ENCODE results near the gene EYA2.
"Not testable (repeated sequence)": the region's sequence is repeated elsewhere in the genome, so short reads cannot be mapped to it uniquely, and the experiment has no call there.

The EYA2 gene

GRCh38 chr20:47204008-47204849, 309.6 kb downstream of the EYA2 start:
- TF ChIP-seq CTCF (conservative IDR thresholded peaks at IDR 0.05; ENCODE audit: low read depth, low read length): no peak
- no peak overlapping the region for H3K4me3 ChIP-seq (ENCODE audit: low read depth, low read length)
- peak; percentile 63 for DNase-seq (ENCODE audit: low read depth)

DNA sequence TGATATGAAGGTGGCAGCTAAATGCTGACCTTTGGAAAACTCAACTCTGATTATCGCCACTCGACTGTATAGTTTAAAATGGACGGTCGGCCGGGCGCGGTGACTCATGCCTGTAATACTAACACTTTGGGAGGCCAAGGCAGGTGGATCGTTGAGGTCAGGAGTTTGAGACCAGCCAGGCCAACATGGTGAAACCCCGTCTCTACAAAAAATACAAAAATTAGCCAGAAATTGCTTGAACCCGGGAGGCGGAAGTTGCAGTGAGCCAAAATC, 310.1 kb downstream of the EYA2 start:
- H3K4me3 ChIP-seq (ENCODE audit: low read depth, low read length); DNase-seq (ENCODE audit: low read depth): not testable (repeated sequence)

DNA sequence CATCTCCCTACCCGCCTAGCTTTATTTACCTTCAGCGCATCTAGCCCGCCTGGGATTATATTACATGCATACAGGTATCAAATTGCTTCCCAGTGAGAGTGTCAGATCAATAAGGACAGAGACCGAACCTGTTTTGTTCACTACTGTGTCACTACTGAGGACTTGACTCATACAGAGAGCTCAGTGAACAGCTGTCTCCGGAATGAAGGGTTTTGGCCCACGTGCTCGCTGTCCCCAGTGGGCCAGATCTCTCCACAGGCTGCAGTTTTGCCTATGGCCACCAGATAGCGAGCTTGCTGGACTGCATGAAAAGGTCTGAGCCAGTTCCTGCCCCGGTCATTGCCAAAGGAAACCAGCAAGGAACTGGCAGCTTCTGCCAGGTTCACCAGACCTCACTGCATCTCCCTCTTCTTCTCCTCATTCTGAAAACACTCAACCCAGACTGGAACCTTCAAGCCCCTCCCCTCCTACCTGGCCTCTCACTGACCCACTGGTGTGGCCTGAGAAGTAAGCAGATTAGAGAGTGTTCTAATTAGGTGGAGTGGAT, 311.0 kb downstream of the EYA2 start:
- H3K4me3 ChIP-seq (ENCODE audit: low read depth, low read length): no peak overlapping the region
- peak; percentile 82 for TF ChIP-seq CTCF (conservative IDR thresholded peaks at IDR 0.05; ENCODE audit: low read depth, low read length)
- peak; percentile 88 for DNase-seq (ENCODE audit: low read depth)

GRCh38 chr20:47206552-47206951, 311.9 kb downstream of the EYA2 start:
- DNase-seq (ENCODE audit: low read depth); H3K4me3 ChIP-seq (ENCODE audit: low read depth, low read length): not testable (repeated sequence)

DNA sequence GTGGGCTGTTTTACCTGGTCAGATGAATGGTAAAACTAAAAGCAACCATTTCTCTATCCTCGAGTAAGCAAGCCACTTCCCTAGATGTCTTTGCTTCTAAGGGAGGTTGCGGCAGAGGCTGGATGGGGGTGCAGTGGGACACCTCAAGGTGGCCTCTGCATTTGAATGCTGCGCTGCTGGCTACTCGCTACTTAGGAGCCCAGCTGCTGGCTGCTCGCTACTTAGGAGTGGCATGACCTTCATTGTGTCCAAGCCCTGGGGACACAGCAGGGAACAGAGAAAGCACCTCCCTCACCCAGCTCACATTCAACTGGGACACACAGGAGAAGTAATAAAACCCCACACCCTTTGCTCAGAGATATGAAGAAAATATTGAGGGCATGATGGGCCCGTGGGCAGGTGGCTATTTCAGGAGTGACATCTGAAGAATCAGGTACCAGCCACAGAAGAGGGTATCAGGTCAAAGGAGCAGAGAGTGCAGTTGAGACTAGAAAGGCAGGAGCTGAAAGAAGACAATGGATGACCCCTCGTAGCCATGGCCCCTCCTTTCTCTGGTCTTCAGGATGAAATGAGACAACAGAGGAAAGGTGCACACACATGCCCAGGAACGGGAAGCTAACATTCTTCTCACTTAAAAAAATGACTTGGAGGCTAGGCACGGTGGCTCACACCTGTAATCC, 312.5 kb downstream of the EYA2 start:
- no peak for TF ChIP-seq CTCF (conservative IDR thresholded peaks at IDR 0.05; ENCODE audit: low read depth, low read length)
- no peak for DNase-seq (ENCODE audit: low read depth)
- no peak overlapping the region for H3K4me3 ChIP-seq (ENCODE audit: low read depth, low read length)

- DNase-seq (ENCODE audit: low read depth): no peak
- no peak for TF ChIP-seq CTCF (conservative IDR thresholded peaks at IDR 0.05; ENCODE audit: low read depth, low read length)
These were observed 314.0 kb downstream of the EYA2 start for GRCh38 chr20:47208534-47209174.

DNA sequence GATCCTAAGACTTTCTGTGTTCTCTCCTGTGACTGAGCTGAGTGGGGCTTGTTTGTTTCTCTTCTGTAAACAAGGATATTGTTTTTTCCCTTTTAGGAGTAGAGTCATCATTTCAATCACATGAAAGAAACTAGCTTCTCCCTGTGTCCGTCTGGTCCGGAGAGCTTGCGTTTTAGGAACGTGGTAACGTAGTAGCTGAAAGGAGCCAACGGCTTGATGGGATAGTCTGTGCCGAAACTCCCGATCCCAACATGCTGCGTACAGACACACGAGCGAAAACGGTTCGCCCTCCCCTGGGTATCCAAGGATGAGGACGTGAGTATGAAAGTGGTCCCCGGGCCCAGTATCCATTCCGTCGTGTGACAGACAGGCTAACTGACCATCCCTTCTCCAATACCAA, 315.3 kb downstream of the EYA2 start:
- no peak for TF ChIP-seq CTCF (conservative IDR thresholded peaks at IDR 0.05; ENCODE audit: low read depth, low read length)
- DNase-seq (ENCODE audit: low read depth): no peak
- H3K4me3 ChIP-seq (ENCODE audit: low read depth, low read length): no peak overlapping the region

More at GRCh38 chr20:47208534-47209174, 314.0 kb downstream of the EYA2 start:
- no peak overlapping the region for H3K4me3 ChIP-seq (ENCODE audit: low read depth, low read length)
